PFSK-1 (cell line): Measurements from ENCODE around the gene AKR1C8.

Experiments
- FOXP2 ChIP-seq: optimal IDR thresholded peaks from 2 replicates; pipeline ENCODE3; 2011; ENCODE audit warnings: borderline replicate concordance, control low read depth, inconsistent platforms; ENCODE audit not compliant: insufficient read depth; ENCODE audit errors: extremely low read length, extremely low read depth
- POLR2AphosphoS5 ChIP-seq: IDR thresholded peaks from 2 replicates; pipeline ENCODE4 v1.6.1; 2012; ENCODE audit warnings: low read depth, mild to moderate bottlenecking, control low read depth, low read length, moderate library complexity
- REST ChIP-seq, 2 experiments: IDR thresholded peaks; 2 replicates each; pipeline versions ENCODE4 v1.6.1 to v1.8.0; 2011 to 2012; ENCODE audit warnings: low read depth in 2 of 2, low read length in 2 of 2, control low read depth in 1 of 2, inconsistent platforms in 1 of 2, mild to moderate bottlenecking in 1 of 2, moderate library complexity in 1 of 2; ENCODE audit not compliant: insufficient read depth in 1 of 2
- SIN3A ChIP-seq: IDR thresholded peaks from 2 replicates; pipeline ENCODE4 v1.6.1; 2012; ENCODE audit warnings: mild to moderate bottlenecking, low read length, moderate library complexity, borderline replicate concordance; ENCODE audit not compliant: insufficient read depth
- TAF1 ChIP-seq: IDR thresholded peaks from 2 replicates; pipeline ENCODE4 v1.6.1; 2012; ENCODE audit warnings: low read length, control low read depth, borderline replicate concordance; ENCODE audit not compliant: insufficient read depth

DNA sequence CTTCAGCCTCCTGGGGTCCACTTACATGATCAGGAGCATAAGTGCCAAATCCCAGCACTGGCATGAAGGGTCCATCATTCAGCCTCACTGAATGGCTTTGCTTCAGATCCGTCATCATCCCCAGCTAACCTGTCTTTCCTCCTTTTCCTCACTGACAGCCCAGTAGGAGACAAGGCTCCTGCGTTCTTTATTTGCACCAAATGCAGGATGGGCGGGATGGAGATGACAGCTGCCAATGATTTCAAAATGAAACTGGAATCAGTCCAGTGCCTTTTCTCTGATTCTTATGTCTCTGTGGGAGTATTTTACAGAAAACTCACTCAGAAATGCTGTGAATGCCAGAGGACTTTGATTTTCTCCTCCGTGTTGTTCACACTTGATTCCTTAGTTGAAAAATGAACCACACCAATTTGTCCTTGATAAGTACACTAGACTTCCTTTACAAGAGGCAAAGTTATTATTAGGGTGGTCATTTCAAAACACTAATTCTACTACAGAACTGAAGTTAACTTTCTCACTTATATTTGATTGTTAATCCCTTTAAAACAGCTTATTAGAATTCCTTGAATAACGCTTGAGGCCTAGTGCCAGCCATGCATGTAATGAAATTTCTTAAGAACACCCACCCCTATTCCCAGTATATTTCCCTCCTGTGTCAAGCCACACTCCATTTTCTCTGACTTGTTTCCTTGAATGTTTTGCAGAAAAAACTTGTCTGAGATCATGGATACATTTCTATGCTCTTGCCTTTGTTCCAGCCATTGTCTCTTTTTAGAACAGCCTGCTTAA lies at the start of gene AKR1C8:
- TF ChIP-seq POLR2AphosphoS5 = no peak
- no peak for TF ChIP-seq SIN3A
- TF ChIP-seq TAF1 = no peak
- no peak for TF ChIP-seq REST (IDR thresholded peaks at IDR 0.05; ENCODE audit: insufficient read depth in 1 of 2, low read depth in 2 of 2, low read length in 2 of 2)
- no peak for TF ChIP-seq FOXP2
